ENCODE data around the gene METTL18.

Gene METTL18

DNA sequence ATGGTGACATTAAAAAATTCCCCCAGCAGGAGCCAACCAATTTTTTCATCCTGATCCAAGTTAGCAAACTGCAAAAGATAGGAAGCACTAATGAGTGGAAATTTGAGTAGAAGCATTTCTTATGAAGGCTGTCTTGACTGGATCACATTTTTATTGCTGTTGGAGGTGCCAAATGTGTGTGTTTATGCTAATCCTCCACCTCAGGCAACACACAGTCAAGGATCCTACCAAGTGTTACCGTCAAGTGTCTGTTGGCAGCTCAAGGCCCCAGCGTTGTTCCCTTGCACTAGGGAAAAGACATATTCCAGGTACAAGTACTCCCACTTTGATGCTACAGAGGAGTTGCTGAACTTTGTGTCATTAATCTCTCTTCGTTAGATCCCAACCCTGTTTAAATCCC is 18.3 kb downstream of the METTL18 start:
- no peak overlapping the region for H3K27ac Mint-ChIP-seq
- H3K9me3 Mint-ChIP-seq: no peaks in the 10 kb centered on the region
- intact Hi-C loops (cut with micrococcal nuclease): no loop called here
- no peaks in the 10 kb centered on the region for H3K27me3 Mint-ChIP-seq
- no peaks in the 10 kb centered on the region for H3K36me3 Mint-ChIP-seq (ENCODE audit: low read depth)
- peaks cover 5% of the 10 kb centered on the region for H3K4me1 Mint-ChIP-seq (ENCODE audit: low read depth)
- H3K4me3 Mint-ChIP-seq: no peak overlapping the region

DNA sequence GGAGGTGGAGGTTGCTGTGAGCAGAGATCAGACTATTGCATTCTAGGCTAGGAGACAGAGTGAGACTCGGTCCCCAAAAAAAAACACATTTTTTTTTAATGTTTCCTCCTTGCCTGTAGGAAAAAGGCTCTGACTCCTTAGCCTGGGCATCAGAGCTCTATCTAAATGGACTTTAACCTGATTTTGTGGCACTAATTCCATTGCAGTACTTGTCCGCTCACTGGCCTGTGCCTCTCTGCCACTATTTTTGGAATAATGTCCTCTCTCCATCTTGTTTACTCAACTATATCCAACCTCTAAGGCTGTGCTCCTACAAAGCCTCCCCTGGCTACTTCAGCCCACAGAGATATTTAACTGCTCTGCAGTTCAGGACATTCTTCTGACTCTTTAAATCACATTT is 26.5 kb downstream of the METTL18 start:
- no peak overlapping the region for H3K4me3 Mint-ChIP-seq

DNA sequence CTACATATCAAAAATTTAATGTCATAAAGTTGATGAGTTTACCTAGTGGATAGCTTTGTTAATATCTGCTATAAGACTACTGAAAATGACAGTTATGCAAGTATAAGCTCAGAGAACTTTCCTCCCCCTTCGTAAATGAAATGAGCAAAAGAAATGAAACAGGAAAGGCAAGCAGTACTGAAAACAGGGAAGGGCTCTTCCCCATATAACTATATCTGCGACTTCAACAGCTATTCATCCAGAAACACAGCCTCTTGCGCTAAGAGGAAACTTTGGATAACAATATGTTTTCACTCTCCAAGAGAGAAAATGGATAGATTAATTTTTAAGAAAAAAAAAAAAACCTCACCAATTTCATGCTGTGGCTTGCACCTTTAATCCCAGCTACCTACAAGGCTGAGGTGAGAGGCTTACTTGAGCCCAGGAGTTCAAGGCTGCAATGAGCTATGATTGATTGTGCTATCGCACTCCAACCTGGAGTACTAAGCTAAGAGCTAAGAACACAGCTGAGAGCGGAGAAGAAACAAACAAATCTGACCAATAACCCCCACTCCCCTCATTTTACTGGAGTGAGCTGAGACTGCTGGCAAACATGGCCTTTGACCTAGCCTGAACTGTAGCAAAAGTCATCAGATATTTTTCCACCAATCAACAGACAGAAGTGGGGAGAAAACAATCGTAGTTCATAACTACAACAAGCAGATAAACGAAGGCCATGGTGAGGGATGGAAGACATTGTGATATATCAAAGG is 29.0 kb downstream of the METTL18 start:
- Mint-ChIP-seq H3K4me1 (ENCODE audit: low read depth) (no peaks in the 10 kb centered on the region), H3K4me3 (no peak overlapping the region), H3K9me3 (no peaks in the 10 kb centered on the region), H3K27me3 (no peaks in the 10 kb centered on the region), H3K36me3 (ENCODE audit: low read depth) (no peaks in the 10 kb centered on the region), H3K27ac (no peak overlapping the region)
- intact Hi-C loops (cut with micrococcal nuclease): no loop called here

More for the DNA sequence above, 26.5 kb downstream of the METTL18 start:
- H3K4me1 Mint-ChIP-seq (ENCODE audit: low read depth): no peaks in the 10 kb centered on the region
- no peaks in the 10 kb centered on the region for H3K36me3 Mint-ChIP-seq (ENCODE audit: low read depth)
- H3K27ac Mint-ChIP-seq: no peak overlapping the region
- no peaks in the 10 kb centered on the region for H3K27me3 Mint-ChIP-seq
- H3K9me3 Mint-ChIP-seq: no peaks in the 10 kb centered on the region
- intact Hi-C loops (cut with micrococcal nuclease): no loop called here

DNA sequence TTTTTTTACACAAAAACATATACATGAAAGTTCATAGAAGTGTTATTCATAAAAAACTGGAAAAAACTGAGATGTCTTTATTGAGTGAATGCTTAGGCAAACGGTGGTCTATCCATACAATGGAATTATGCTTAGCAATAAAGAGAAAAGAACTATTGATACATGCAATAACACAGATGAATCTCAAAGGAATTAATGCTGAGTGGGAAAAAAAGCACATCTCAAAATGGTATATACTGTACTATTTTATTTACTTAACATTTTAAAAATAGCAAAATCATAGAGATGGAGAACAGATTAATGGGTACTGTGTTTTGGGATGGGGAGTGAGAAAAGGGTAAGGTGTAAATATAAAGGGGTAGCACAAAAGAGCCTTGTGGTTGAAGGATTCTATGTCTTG is 29.8 kb downstream of the METTL18 start:
- Mint-ChIP-seq H3K27me3 (no peaks in the 10 kb centered on the region), H3K4me1 (ENCODE audit: low read depth) (no peaks in the 10 kb centered on the region), H3K27ac (no peak overlapping the region), H3K4me3 (no peak overlapping the region), H3K36me3 (ENCODE audit: low read depth) (no peaks in the 10 kb centered on the region), H3K9me3 (no peaks in the 10 kb centered on the region)
- intact Hi-C loops (cut with micrococcal nuclease): no loop called here

DNA sequence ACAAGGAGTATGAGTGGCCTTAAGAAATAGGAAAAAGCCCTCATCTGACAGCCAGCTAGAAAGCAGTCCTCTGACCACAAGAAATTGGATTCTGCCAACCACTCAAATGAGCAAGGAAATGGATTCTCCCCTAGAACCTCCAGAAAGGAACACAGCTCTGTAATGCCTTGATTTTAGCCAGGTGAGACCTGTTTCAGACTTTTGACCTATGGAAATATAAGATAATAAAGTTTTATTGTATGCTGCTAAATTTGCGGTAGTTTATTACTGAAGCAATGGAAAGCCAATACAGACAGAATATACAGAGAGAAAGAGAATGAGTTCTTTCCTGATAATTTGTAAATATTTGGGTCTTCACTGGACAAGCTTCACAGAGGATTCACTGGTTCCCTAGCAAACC is 32.0 kb downstream of the METTL18 start:
- Mint-ChIP-seq H3K27me3 (no peaks in the 10 kb centered on the region), H3K4me3 (no peak overlapping the region), H3K9me3 (no peaks in the 10 kb centered on the region), H3K36me3 (ENCODE audit: low read depth) (no peaks in the 10 kb centered on the region), H3K27ac (no peak overlapping the region), H3K4me1 (ENCODE audit: low read depth) (no peaks in the 10 kb centered on the region)
- intact Hi-C loops (cut with micrococcal nuclease): no loop called here

DNA sequence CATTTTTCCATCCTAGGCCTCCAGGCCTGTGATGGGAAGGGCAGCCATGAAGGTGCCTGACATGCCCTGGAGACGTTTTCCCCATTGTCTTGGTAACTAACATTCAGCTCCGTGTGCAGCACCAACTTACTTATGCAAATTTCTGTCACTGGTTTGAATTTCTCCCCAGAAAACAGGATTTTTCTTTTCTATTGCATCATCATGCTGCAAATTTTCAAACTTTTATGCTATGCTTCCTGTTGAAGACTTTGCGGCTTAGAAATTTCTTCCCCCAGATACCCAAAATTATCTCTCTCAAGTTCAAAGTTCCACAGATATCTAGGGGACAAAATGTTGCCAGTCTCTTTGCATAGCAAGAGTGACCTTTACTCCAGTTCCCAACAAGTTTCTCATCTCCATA is 35.7 kb downstream of the METTL18 start:
- H3K9me3 Mint-ChIP-seq: no peaks in the 10 kb centered on the region
- no peaks in the 10 kb centered on the region for H3K27me3 Mint-ChIP-seq
- no peaks in the 10 kb centered on the region for H3K36me3 Mint-ChIP-seq (ENCODE audit: low read depth)
- no peak overlapping the region for H3K27ac Mint-ChIP-seq
- intact Hi-C loops (cut with micrococcal nuclease): no loop called here
- H3K4me1 Mint-ChIP-seq (ENCODE audit: low read depth): no peaks in the 10 kb centered on the region
- no peak overlapping the region for H3K4me3 Mint-ChIP-seq

DNA sequence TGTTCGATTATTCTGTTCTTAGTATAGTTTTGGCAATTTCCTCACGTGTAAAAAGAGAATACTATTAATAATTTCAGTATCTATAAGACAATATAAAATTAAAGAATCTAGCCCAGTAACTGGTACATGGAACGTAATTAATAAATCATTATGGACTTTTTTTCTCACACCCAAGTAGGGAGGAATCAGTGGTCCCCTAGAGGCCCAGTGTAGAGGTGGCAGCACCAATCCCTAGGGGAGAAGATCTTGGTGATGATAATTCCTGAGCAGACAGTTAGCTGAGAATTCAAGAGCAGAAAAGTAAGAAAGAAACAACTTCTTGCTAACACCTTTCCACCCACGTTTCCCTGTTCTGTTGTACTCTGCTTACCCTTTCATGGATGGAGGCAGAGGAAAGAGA is 41.2 kb downstream of the METTL18 start:
- no peak overlapping the region for H3K27ac Mint-ChIP-seq
- intact Hi-C loops (cut with micrococcal nuclease): no loop called here
- H3K4me1 Mint-ChIP-seq (ENCODE audit: low read depth): no peaks in the 10 kb centered on the region
- no peaks in the 10 kb centered on the region for H3K27me3 Mint-ChIP-seq
- H3K9me3 Mint-ChIP-seq: no peaks in the 10 kb centered on the region
- H3K4me3 Mint-ChIP-seq: no peak overlapping the region
- no peaks in the 10 kb centered on the region for H3K36me3 Mint-ChIP-seq (ENCODE audit: low read depth)

DNA sequence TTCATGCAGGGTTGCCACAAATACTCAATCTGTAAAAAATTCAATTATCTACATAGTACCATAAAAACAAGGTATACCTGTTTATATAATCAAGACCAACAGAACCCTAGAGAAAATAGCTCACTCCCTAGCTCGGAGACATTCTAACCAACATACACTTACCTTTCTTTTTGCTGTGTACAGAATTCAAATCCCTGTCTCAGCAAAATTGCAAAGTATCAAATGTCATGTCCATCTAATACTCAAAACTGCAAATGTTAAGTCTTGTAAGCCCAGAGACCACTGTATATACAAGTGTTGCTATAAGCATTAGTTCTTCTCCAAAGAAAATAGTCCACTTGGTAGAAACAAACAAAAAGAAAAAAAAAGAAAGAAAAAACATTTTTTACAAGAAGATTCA is 44.7 kb downstream of the METTL18 start:
- Mint-ChIP-seq H3K27me3 (no peaks in the 10 kb centered on the region), H3K9me3 (no peaks in the 10 kb centered on the region), H3K36me3 (ENCODE audit: low read depth) (no peaks in the 10 kb centered on the region), H3K4me1 (ENCODE audit: low read depth) (no peaks in the 10 kb centered on the region), H3K4me3 (no peak overlapping the region), H3K27ac (no peak overlapping the region)
- intact Hi-C loops (cut with micrococcal nuclease): no loop called here

DNA sequence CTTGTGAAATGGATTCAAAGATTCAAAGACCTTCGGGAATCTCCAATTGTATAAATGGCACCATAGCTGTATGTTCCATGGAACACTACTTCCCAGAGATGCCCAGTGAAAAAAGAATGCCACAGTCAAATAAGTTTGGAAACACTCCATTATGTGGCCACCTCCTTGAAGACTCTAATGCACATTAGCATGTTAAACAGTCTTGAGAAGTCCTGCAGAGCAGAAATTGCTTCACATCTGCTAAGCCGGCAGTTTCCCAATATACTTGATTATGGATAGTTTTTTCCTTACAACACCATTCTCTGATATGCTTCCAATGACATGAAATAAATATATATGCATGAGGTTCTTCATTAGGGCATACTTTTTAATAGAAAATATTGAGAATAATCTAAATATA is 48.2 kb downstream of the METTL18 start:
- no peaks in the 10 kb centered on the region for H3K4me1 Mint-ChIP-seq (ENCODE audit: low read depth)
- H3K27me3 Mint-ChIP-seq: no peaks in the 10 kb centered on the region
- intact Hi-C loops (cut with micrococcal nuclease): no loop called here
- no peaks in the 10 kb centered on the region for H3K36me3 Mint-ChIP-seq (ENCODE audit: low read depth)
- H3K27ac Mint-ChIP-seq: no peak overlapping the region
- no peaks in the 10 kb centered on the region for H3K9me3 Mint-ChIP-seq
- no peak overlapping the region for H3K4me3 Mint-ChIP-seq

DNA sequence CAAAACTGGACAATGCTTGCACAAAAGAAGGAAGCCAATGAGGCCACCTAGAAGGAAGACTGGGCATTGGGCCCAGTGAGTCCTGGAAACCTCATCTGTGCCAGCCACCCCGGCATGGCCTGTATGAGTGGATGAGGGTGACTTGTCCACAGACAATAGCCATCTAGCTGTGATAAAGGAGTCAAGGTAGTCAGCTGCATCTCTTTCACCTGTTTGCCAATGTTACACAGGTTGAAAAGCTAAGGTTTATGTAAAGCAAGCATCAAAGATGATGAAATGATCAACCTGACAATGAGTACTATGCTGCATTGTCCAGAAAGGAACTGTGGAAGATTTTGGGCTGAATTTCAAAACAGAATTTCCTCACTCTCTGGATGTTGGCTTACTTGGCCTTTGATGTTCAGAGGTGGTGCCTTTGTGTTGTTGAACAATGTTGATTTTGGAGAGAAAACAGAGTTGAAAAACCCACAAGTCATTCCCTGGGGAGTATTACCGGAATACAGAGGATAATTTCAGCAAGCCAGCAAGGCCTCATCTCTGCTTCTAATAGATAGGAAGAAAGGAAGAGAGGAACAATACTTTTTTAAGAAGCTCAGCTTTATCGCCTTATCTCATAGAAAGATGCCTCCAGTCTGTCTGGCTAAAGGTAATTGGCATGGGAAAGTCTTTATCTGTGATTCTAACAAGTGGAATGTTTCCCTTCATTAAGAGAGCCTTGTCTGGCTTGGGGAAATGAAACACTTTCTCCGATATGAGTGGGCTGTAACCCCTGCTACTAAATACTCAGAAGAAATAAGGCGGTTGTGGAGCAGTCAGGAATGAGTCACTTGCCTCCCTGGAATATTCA is 49.5 kb downstream of the METTL18 start:
- H3K27ac Mint-ChIP-seq: no peak overlapping the region
- intact Hi-C loops (cut with micrococcal nuclease): no loop called here
- H3K4me3 Mint-ChIP-seq: no peak overlapping the region
- no peaks in the 10 kb centered on the region for H3K27me3 Mint-ChIP-seq
- no peaks in the 10 kb centered on the region for H3K9me3 Mint-ChIP-seq
- no peaks in the 10 kb centered on the region for H3K4me1 Mint-ChIP-seq (ENCODE audit: low read depth)
- H3K36me3 Mint-ChIP-seq (ENCODE audit: low read depth): no peaks in the 10 kb centered on the region
